HG03378 (cell line): ENCODE results near the gene PIKFYVE.
"Not testable (repeated sequence)": the region's sequence is repeated elsewhere in the genome, so short reads cannot be mapped to it uniquely, and the experiment has no call there.

Source experiments
- ATAC-seq: cut with Tn5 transposase; IDR thresholded peaks from one replicate; pipeline ENCODE4 v1.9.1; 2021; ENCODE audit warnings: mild to moderate bottlenecking, moderate library complexity; ENCODE audit not compliant: unreplicated experiment

PIKFYVE gene

GRCh38 chr2:208296610-208297009 is 30.6 kb downstream of the PIKFYVE start:
- ATAC-seq: no peak

GRCh38 chr2:208297961-208298360 is 31.9 kb downstream of the PIKFYVE start:
- no peak for ATAC-seq

GRCh38 chr2:208300847-208301618 is 35.0 kb downstream of the PIKFYVE start:
- no peak for ATAC-seq

- ATAC-seq: no peak
Measured at GRCh38 chr2:208304157-208304556, 38.1 kb downstream of the PIKFYVE start.

DNA sequence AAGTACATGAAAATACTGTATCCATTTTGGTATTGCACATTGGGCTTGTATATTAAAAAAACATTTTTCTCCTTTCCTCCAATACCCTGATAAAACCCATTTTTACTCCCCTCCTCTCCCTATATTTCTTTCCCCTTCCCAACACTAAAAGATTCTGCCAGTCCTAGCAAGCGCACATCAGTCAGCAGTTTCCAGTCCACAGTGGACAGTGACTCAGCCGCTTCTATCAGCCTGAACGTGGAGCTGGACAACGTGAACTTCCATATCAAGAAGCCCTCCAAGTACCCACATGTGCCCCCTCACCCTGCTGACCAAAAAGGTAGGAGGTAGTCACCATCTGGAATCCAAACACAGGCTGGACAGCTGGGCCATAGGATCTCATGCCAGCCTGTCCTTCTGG is 38.6 kb downstream of the PIKFYVE start:
- no peak for ATAC-seq

GRCh38 chr2:208306291-208306690 is 40.2 kb downstream of the PIKFYVE start:
- no peak for ATAC-seq

DNA sequence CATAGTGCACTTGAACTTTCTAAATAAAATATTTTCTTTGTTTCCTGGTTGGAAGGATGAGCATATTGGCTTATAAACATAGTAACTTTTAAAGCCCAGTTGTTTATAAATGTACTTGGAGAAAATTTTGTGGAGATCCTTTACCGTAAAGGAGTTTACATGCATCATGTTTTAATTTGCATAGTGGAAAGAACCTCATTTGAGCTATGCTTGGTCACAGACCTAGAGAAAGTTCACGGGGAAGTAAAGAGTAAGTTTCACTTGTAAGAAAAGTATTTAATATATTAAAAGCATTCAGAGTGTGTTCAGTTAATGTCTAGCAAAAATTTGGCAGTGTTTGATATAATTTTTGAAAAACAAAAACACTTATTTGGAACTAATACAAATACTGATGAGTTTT is 45.3 kb downstream of the PIKFYVE start:
- peak; percentile 57 for ATAC-seq

DNA sequence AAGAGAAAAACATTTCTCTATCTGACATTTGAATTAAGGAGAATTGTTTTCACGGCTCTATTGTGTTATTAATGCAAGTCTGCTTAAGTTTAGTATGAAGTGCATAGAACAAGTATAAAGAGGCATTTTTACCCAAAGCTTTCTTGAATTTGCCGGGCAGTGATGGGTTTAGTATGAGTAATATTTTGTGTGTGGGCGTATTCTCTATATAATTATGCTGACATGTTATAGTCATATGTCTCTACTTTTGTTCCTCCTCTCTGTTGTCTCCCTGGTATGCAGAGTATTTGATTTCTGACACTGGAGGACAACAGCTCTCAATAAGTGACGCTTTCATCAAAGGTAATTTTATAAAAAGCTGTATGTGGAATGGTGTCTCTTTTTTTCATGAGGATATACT is 45.9 kb downstream of the PIKFYVE start:
- ATAC-seq: peak; percentile 73

GRCh38 chr2:208315081-208315788 is 49.2 kb downstream of the PIKFYVE start:
- ATAC-seq: peak; percentile 74

DNA sequence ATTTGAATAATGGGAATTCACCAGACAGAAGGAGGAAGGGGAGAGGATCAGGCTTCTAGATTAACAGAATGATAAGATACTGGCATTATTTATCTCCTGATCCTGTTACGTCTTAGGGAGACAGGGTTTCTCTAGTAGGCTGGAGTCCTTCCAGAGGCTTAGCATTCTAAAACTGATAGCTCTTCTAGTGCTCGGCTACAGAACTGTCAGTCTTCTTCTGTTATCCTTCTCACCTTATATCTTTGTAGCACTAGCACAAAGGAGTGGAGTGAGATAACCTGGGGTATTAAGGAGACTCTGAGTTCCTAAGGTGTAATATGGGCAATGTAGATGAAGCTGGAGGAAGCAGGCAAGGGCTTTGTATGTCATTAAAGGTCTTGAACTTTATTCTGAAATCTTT is 52.1 kb downstream of the PIKFYVE start:
- ATAC-seq: no peak

DNA sequence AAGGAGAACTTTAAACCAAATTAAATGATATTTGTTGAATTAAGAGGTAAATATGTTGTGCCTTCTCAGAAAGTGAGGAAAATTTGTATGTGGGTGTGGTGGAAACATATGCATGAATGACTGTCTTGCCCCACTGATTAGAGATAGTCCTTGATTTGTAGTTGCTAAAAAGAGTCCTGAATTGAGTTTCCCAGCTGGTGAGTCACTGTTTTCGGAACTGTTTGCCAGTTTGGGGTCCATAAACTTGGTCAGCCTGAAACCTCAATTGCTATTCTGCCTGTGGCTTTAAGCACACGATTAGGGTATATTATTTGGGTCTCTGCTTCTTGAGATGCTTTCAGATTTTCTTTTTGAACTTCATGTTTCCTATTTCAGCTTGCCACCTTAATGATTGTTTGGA is 53.3 kb downstream of the PIKFYVE start:
- ATAC-seq: peak; percentile 37

DNA sequence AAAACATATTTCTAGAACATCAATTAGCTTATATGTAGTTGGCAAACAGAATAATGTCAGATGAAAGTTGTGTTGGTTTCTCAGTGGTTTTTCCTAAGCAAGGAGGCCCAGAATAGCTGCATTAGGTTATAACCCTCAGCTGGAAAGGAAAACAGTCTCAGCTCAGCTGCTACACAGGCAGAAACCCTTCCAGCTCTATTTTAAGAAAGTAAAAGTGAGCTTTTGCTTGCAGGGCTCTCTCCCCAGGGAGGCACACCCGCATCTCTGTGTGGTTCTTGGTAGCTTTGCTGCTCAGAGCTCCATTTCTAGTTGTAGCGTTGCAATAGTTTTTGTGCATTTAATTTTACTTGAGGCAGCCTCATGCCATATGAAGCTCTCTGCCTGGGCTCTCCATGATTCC is 54.6 kb downstream of the PIKFYVE start:
- ATAC-seq: peak; percentile 88

DNA sequence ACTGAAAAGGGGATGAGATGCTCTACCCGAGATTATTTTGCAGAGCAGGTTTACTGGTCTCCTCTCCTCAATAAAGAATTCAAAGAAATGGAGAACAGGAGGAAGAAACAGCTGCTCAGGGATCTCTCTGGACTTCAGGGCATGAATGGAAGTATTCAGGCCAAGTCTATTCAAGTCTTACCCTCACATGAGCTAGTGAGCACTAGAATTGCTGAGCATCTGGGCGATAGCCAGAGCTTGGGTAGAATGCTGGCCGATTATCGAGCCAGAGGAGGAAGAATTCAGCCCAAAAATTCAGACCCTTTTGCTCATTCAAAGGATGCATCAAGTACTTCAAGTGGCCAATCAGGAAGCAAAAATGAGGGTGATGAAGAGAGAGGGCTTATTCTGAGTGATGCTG is 60.0 kb downstream of the PIKFYVE start:
- ATAC-seq: no peak

- ATAC-seq: no peak
Measured at GRCh38 chr2:208329485-208329884, 63.4 kb downstream of the PIKFYVE start.

DNA sequence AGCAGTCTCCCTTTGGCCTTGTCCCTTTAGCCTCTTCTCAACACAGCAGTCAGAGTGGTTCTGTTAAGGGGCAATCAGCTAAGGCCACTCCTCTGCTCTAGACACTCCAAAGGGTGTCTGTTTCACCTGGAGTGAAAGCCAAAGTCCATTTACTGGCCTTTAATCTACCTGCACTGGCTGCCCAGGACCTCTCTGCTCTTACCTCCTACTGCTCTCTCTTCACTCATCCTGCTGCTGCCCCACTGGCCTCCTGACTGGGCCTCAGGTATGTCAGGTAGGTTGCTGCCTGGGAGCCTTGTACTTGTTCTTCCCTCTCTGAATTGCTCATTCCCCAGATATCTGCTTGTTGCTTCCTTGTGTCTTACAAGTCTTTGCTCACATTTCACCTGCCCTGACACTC is 68.2 kb downstream of the PIKFYVE start:
- no peak for ATAC-seq

- no peak for ATAC-seq
Measured at GRCh38 chr2:208346756-208347155, 80.7 kb downstream of the PIKFYVE start.

GRCh38 chr2:208350610-208351009 is 84.6 kb downstream of the PIKFYVE start:
- ATAC-seq: no peak

DNA sequence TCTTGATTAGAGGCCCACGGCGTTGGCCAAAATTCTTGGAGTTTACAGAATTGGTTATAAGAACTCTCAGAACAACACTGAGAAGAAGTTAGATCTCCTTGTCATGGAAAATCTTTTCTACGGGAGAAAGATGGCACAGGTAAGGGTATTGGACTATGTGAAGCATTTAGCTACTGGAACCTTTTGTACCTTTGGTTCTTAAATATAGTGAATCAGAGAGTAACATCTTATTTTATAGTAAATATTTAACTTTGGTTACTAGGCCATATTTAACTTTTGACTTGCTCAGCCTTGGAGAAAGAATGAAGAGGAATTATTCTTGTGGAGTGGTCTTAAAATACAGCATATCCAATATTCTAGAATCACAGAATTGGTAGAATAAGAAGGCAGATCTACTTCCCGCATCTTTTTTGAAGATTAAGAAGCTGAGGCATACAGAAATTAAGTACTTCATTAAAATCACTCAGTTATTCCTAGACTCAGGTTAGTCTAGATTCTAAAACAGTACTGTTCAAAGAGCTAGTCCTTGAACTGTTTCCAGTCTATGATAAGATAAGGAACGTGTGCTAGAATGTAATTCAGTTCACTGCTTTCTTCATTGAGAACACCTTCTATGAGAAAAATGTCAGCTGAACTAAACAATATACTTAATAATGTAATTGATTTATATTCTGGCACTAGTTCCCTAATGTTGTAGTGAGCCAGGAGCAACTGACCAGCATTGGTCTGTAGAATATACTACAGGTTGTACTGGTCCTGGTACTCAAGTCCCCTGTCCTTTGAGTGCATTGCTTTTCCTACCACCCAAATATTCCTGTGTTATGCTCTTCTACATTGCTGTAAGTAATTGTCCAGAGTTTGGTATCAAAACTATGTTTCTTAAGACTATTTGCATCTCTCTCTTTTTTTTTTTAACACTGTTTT is 86.9 kb downstream of the PIKFYVE start:
- ATAC-seq: no peak

DNA sequence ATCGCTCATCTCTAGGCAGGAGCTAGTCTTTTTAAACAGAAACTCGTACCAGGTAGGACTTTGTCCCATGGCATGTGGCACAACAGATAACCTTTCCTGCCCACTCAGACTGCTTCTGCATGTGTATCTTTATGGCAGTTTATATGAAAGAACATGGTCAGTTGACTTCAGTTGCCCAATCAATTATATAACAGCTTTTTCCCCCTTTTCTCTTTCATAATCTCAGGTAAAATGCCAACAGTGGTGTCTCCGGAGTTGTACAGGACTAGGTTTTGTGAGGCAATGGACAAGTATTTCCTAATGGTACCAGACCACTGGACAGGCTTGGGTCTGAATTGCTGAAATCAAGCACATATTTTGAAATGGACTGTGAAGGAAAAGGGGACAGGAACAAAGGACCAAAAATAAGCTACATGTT is 88.9 kb downstream of the PIKFYVE start:
- no peak for ATAC-seq

DNA sequence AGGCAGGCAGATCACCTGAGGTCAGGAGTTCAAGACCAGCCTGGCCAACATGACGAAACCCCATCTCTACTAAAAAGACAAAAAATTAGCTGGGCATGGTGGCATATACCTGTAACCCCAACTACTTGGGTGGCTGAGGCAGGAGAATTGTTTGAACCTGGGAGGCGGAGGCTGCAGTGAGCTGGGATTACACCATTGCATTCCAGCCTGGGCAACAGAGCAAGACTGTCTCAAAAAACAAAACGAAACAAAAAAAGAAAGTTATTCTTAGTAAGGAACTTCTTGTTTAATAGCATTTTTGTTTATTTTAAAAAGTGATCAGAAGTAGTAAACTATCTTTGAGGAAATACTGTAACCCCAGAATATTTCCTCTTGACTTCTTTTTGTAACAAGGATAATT is 90.4 kb downstream of the PIKFYVE start:
- not testable (repeated sequence) for ATAC-seq

GRCh38 chr2:208356846-208357574 is 91.0 kb downstream of the PIKFYVE start:
- ATAC-seq: no peak
